ENCODE results near the gene REXO5. TPM values are rescaled to one million over a fixed set of nuclear protein-coding genes. Genes with fewer than 3 reads are reported as not detected.

REXO5 gene
- total RNA-seq, 4 donors from 2014 or later = 0.78 to 3.6 (median 1.8) TPM

- H3K4me3 ChIP-seq (replicated peaks in 1 of 3) = no peak overlapping the region
- H3K9me3 ChIP-seq = no peaks in the 10 kb centered on the region
- TF ChIP-seq CTCF (IDR thresholded peaks at IDR 0.05) (no peak), POLR2A (IDR thresholded peaks at IDR 0.05) (no peak)
- no peak overlapping the region for H3K27ac ChIP-seq
- intact Hi-C loops (cut with DNase I) = no loop called here
- peaks cover 0 to under 1% of the 10 kb centered on the region in 2 donors for H3K4me1 ChIP-seq
- no peaks in the 10 kb centered on the region for H3K36me3 ChIP-seq
- WGBS, 2 donors = 93 to 94% methylated on average over 4 of the region's 4 CpGs
- no peaks in the 10 kb centered on the region for H3K27me3 ChIP-seq
- no peak for DNase-seq
These were observed 83.4 kb downstream of the REXO5 start for GRCh38 chr16:20889625-20890275.

GRCh38 chr16:20894388-20894787 lies 88.1 kb downstream of the REXO5 start:
- Histone ChIP-seq H3K36me3 (peaks cover 5 to 7% of the 10 kb centered on the region in 2 donors), H3K4me1 (peaks cover 4 to 15% of the 10 kb centered on the region in 2 donors), H3K27me3 (no peaks in the 10 kb centered on the region), H3K4me3 (replicated peaks in 1 of 3) (no peak overlapping the region), H3K27ac (no peak overlapping the region), H3K9me3 (no peaks in the 10 kb centered on the region)
- TF ChIP-seq CTCF (IDR thresholded peaks at IDR 0.05) (no peak), POLR2A (IDR thresholded peaks at IDR 0.05) (no peak)
- intact Hi-C loops (cut with DNase I) = no loop called here
- 89 to 95% methylated on average over 2 of the region's 2 CpGs for WGBS, 2 donors
- DNase-seq = no peak

GRCh38 chr16:20897253-20897897 lies 91.0 kb downstream of the REXO5 start:
- Histone ChIP-seq H3K4me3 (replicated peaks in 1 of 3) (no peak overlapping the region), H3K4me1 (peaks cover 15 to 26% of the 10 kb centered on the region in 2 donors), H3K9me3 (no peaks in the 10 kb centered on the region), H3K27me3 (no peaks in the 10 kb centered on the region), H3K36me3 (peaks cover 5 to 7% of the 10 kb centered on the region in 2 donors), H3K27ac (no peak overlapping the region)
- TF ChIP-seq CTCF (IDR thresholded peaks at IDR 0.05) (no peak), POLR2A (IDR thresholded peaks at IDR 0.05) (no peak)
- WGBS, 2 donors = 84 to 85% methylated on average over 4 of the region's 4 CpGs
- DNase-seq = no peak
- intact Hi-C loops (cut with DNase I) = no loop called here

GRCh38 chr16:20897922-20898321 lies 91.6 kb downstream of the REXO5 start:
- intact Hi-C loops (cut with DNase I) = no loop called here
- Histone ChIP-seq H3K36me3 (peaks cover 5 to 7% of the 10 kb centered on the region in 2 donors), H3K4me3 (replicated peaks in 1 of 3) (no peak overlapping the region), H3K27ac (no peak overlapping the region), H3K9me3 (no peaks in the 10 kb centered on the region), H3K4me1 (peaks cover 15 to 30% of the 10 kb centered on the region in 2 donors), H3K27me3 (no peaks in the 10 kb centered on the region)
- no peak for DNase-seq
- TF ChIP-seq CTCF (IDR thresholded peaks at IDR 0.05) (no peak), POLR2A (IDR thresholded peaks at IDR 0.05) (no peak)
- WGBS, 2 donors = 71 to 75% methylated on average over 3 of the region's 3 CpGs

- Histone ChIP-seq H3K4me1 (peaks cover 15 to 39% of the 10 kb centered on the region in 2 donors), H3K36me3 (peaks cover 5 to 7% of the 10 kb centered on the region in 2 donors), H3K9me3 (no peaks in the 10 kb centered on the region), H3K27me3 (no peaks in the 10 kb centered on the region), H3K4me3 (replicated peaks in 1 of 3) (peak overlapping the region; percentile 60 to 89 (median 63)), H3K27ac (peak overlapping the region in 2 of 3 donors; percentile 92 to 95)
- no peak for DNase-seq
- WGBS, 2 donors = 26 to 27% methylated on average over 5 of the region's 5 CpGs
- intact Hi-C loops (cut with DNase I) = no loop called here
- TF ChIP-seq POLR2A (IDR thresholded peaks at IDR 0.05) = no peak
- no peak for TF ChIP-seq CTCF (IDR thresholded peaks at IDR 0.05)
These were observed 92.7 kb downstream of the REXO5 start for GRCh38 chr16:20899071-20899470.
